Astrocyte (in vitro differentiated cells and primary cell): Measurements from ENCODE around the gene CCDC81. TPM values are rescaled to one million over a fixed set of nuclear protein-coding genes. Genes with fewer than 3 reads are reported as not detected.
A peak's percentile ranks its signal among the peaks of the same experiment; 100 is the strongest.

Experiments used
- DNase-seq: peaks from one replicate; pipeline ENCODE4 v3.0.0-alpha.2; 2010; ENCODE audit warnings: low read depth
- FAIRE-seq: peaks from 2 replicates; lab custom pipeline; 2011; peaks lifted over from hg19 to GRCh38; lab: Jason Lieb, UNC
- H2AFZ ChIP-seq: 2 replicates; pipeline ENCODE4 v1.6.0; 2012; ENCODE audit warnings: low read depth, low read length, inconsistent platforms
- H3K27ac ChIP-seq: 2 replicates; pipeline ENCODE4 v1.5.1; 2011; ENCODE audit warnings: low read depth, low read length, inconsistent platforms
- H3K27me3 ChIP-seq: 2 replicates; pipeline ENCODE4 v1.6.0; 2011; ENCODE audit warnings: low read length, inconsistent platforms; ENCODE audit not compliant: insufficient read depth
- H3K36me3 ChIP-seq: 2 replicates; pipeline ENCODE4 v1.5.1; 2011; ENCODE audit warnings: low read length, inconsistent platforms; ENCODE audit not compliant: insufficient read depth
- H3K4me1 ChIP-seq: 2 replicates; pipeline ENCODE4 v1.5.1; 2011; ENCODE audit warnings: low read length, inconsistent platforms; ENCODE audit not compliant: insufficient read depth
- H3K4me2 ChIP-seq: 2 replicates; pipeline ENCODE4 v1.6.0; 2012; ENCODE audit warnings: low read length, inconsistent platforms
- H3K4me3 ChIP-seq: 2 replicates; pipeline ENCODE4 v1.5.1; 2011; ENCODE audit warnings: low read depth, mild to moderate bottlenecking, low read length, inconsistent platforms; ENCODE audit not compliant: insufficient read depth
- H3K79me2 ChIP-seq: 2 replicates; pipeline ENCODE4 v1.6.0; 2012; ENCODE audit warnings: mild to moderate bottlenecking, low read length, inconsistent platforms; ENCODE audit not compliant: insufficient read depth
- H3K9ac ChIP-seq: 2 replicates; pipeline ENCODE4 v1.6.0; 2012; ENCODE audit warnings: mild to moderate bottlenecking, low read length, inconsistent platforms
- H3K9me3 ChIP-seq: 2 replicates; pipeline ENCODE4 v1.5.1; 2012; ENCODE audit warnings: low read depth, mild to moderate bottlenecking, low read length, inconsistent platforms; ENCODE audit not compliant: insufficient read depth
- H4K20me1 ChIP-seq: 2 replicates; pipeline ENCODE4 v1.6.0; 2012; ENCODE audit warnings: low read length, inconsistent platforms; ENCODE audit not compliant: insufficient read depth
- H3K27ac Mint-ChIP-seq: one replicate; pipeline ENCODE4 v1.8.0; 2021; ENCODE audit warnings: mild to moderate bottlenecking, mixed read lengths; ENCODE audit not compliant: unreplicated experiment
- H3K27me3 Mint-ChIP-seq: one replicate; pipeline ENCODE4 v1.8.0; 2021; ENCODE audit warnings: low read depth, mixed read lengths; ENCODE audit not compliant: unreplicated experiment
- H3K36me3 Mint-ChIP-seq: one replicate; pipeline ENCODE4 v1.8.0; 2021; ENCODE audit warnings: low read depth, mixed read lengths; ENCODE audit not compliant: unreplicated experiment
- H3K4me1 Mint-ChIP-seq: one replicate; pipeline ENCODE4 v1.8.0; 2021; ENCODE audit warnings: low read depth, mixed read lengths; ENCODE audit not compliant: unreplicated experiment
- H3K4me3 Mint-ChIP-seq: one replicate; pipeline ENCODE4 v1.8.0; 2021; ENCODE audit warnings: mild to moderate bottlenecking, moderate library complexity, mixed read lengths; ENCODE audit not compliant: unreplicated experiment
- H3K9me3 Mint-ChIP-seq: one replicate; pipeline ENCODE4 v1.8.0; 2021; ENCODE audit warnings: mild to moderate bottlenecking, mixed read lengths; ENCODE audit not compliant: unreplicated experiment
- CTCF ChIP-seq: IDR thresholded peaks from 2 replicates; pipeline ENCODE4 v1.5.1; 2011; ENCODE audit warnings: low read depth, mild to moderate bottlenecking, inconsistent platforms, low read length, moderate library complexity; ENCODE audit not compliant: insufficient read depth
- EZH2 ChIP-seq: IDR thresholded peaks from 2 replicates; pipeline ENCODE4 v1.6.1; 2012; ENCODE audit warnings: mild to moderate bottlenecking, low read length, inconsistent platforms; ENCODE audit not compliant: insufficient read depth
- total RNA-seq: library from RNA; stranded (reverse); gene quantifications from 2 replicates; pipeline ENCODE4 v1.2.1, GENCODE V29; 2021

Gene CCDC81
- total RNA-seq, 1 donor from 2014 or later: 4.3 TPM

GRCh38 chr11:86396396-86396795 is 21.7 kb downstream of the CCDC81 start:
- no peak overlapping the region for H3K9ac ChIP-seq
- Mint-ChIP-seq H3K9me3 (no peaks in the 10 kb centered on the region), H3K27me3 (no peaks in the 10 kb centered on the region), H3K36me3 (no peaks in the 10 kb centered on the region), H3K4me3 (peak overlapping the region; percentile 0), H3K27ac (no peak overlapping the region), H3K4me1 (peaks cover 13% of the 10 kb centered on the region)
- no peak overlapping the region for H2AFZ ChIP-seq
- peaks cover 19% of the 10 kb centered on the region for H3K4me1 ChIP-seq
- H3K36me3 ChIP-seq: no peaks in the 10 kb centered on the region
- peak overlapping the region; percentile 61 for H3K4me2 ChIP-seq
- no peaks in the 10 kb centered on the region for H3K27me3 ChIP-seq
- H4K20me1 ChIP-seq: no peaks in the 10 kb centered on the region
- no peaks in the 10 kb centered on the region for H3K79me2 ChIP-seq
- TF ChIP-seq EZH2 (no peak), CTCF (no peak)
- FAIRE-seq (peak; percentile 72), DNase-seq (peak; percentile 68)
- H3K9me3 ChIP-seq: no peaks in the 10 kb centered on the region
- no peak overlapping the region for H3K4me3 ChIP-seq
- H3K27ac ChIP-seq: peak overlapping the region; percentile 16

GRCh38 chr11:86397351-86397750 is 22.7 kb downstream of the CCDC81 start:
- H3K9me3 Mint-ChIP-seq: no peaks in the 10 kb centered on the region
- Histone ChIP-seq H3K27ac (no peak overlapping the region), H3K9ac (no peak overlapping the region), H3K79me2 (no peaks in the 10 kb centered on the region), H3K4me2 (no peak overlapping the region), H3K4me1 (peaks cover 19% of the 10 kb centered on the region), H3K9me3 (no peaks in the 10 kb centered on the region), H3K4me3 (no peak overlapping the region), H4K20me1 (no peaks in the 10 kb centered on the region), H2AFZ (no peak overlapping the region), H3K27me3 (no peaks in the 10 kb centered on the region), H3K36me3 (no peaks in the 10 kb centered on the region)
- TF ChIP-seq CTCF: no peak
- no peak for TF ChIP-seq EZH2
- H3K4me3 Mint-ChIP-seq: no peak overlapping the region
- no peaks in the 10 kb centered on the region for H3K36me3 Mint-ChIP-seq
- H3K4me1 Mint-ChIP-seq: peaks cover 13% of the 10 kb centered on the region
- H3K27ac Mint-ChIP-seq: no peak overlapping the region
- DNase-seq (no peak), FAIRE-seq (no peak)
- no peaks in the 10 kb centered on the region for H3K27me3 Mint-ChIP-seq

- no peaks in the 10 kb centered on the region for H4K20me1 ChIP-seq
- no peak overlapping the region for H3K4me3 ChIP-seq
- no peak overlapping the region for H3K27ac ChIP-seq
- no peak overlapping the region for H3K4me2 ChIP-seq
- Mint-ChIP-seq H3K27me3 (no peaks in the 10 kb centered on the region), H3K36me3 (no peaks in the 10 kb centered on the region), H3K9me3 (no peaks in the 10 kb centered on the region), H3K4me1 (peaks cover 13% of the 10 kb centered on the region), H3K27ac (no peak overlapping the region), H3K4me3 (no peak overlapping the region)
- peaks cover 19% of the 10 kb centered on the region for H3K4me1 ChIP-seq
- H3K79me2 ChIP-seq: no peaks in the 10 kb centered on the region
- no peaks in the 10 kb centered on the region for H3K9me3 ChIP-seq
- H3K27me3 ChIP-seq: no peaks in the 10 kb centered on the region
- FAIRE-seq (no peak), DNase-seq (no peak)
- no peak for TF ChIP-seq EZH2
- TF ChIP-seq CTCF: no peak
- no peaks in the 10 kb centered on the region for H3K36me3 ChIP-seq
- H2AFZ ChIP-seq: no peak overlapping the region
- H3K9ac ChIP-seq: no peak overlapping the region
Measured at GRCh38 chr11:86398106-86398505, 23.4 kb downstream of the CCDC81 start.
